Skeletal muscle satellite cell (primary cell): ENCODE results near the gene CD63.

Experiments used
- H3K27me3 ChIP-seq: 2 replicates; pipeline ENCODE4 v1.7.0; 2013; ENCODE audit warnings: low read length; ENCODE audit not compliant: control insufficient read depth, insufficient read depth
- H3K36me3 ChIP-seq: 2 replicates; pipeline ENCODE4 v1.7.0; 2013; ENCODE audit warnings: mild to moderate bottlenecking, control low read depth, low read length; ENCODE audit not compliant: insufficient read depth
- H3K4me1 ChIP-seq: 2 replicates; pipeline ENCODE4 v1.7.0; 2013; ENCODE audit warnings: low read length; ENCODE audit not compliant: control insufficient read depth, insufficient read depth
- H3K4me2 ChIP-seq: 2 replicates; pipeline ENCODE4 v1.7.0; 2013; ENCODE audit warnings: mild to moderate bottlenecking, low read length
- H3K4me3 ChIP-seq: 2 replicates; pipeline ENCODE4 v1.7.0; 2013; ENCODE audit warnings: low read length
- H3K9ac ChIP-seq: 2 replicates; pipeline ENCODE4 v1.7.0; 2013; ENCODE audit warnings: mild to moderate bottlenecking, low read depth, low read length, moderate library complexity
- H3K9me3 ChIP-seq: replicated peaks from 2 replicates; pipeline ENCODE4 v1.7.0; 2013; ENCODE audit warnings: mild to moderate bottlenecking, control low read depth, low read length

CD63 gene

DNA sequence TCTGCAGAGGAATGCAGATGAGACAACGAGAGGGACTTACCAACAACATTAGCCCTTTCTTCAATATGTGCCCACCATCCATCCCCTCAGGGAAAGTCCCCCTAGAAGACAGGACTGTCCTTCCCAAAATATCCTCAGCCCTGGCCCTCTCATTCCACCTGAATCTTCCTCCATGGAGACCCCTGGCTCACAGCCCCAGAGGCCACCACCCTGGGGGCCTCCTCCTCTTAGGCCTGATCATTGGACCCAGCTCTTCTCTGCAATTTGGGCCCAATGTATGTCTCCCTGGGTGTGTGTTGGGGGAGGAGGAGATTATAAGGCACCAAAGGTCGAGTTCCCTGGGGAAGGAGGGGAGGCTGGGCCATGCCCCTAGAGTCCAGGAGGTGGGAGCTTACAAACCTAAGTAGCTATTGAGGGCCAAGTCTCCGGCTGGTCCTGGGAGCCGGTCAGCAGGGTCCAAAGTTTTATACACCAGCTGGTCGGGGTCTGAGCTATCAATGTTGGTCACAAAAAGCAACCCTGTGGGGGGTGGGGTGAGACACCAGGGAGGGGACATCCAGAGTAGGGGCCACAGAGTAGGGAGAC, 29.2 kb downstream of the CD63 start:
- H3K4me1 ChIP-seq, result peaks cover 31% of the 10 kb centered on the region
- H3K9me3 ChIP-seq, result no peaks in the 10 kb centered on the region
- H3K4me3 ChIP-seq, result no peak overlapping the region

DNA sequence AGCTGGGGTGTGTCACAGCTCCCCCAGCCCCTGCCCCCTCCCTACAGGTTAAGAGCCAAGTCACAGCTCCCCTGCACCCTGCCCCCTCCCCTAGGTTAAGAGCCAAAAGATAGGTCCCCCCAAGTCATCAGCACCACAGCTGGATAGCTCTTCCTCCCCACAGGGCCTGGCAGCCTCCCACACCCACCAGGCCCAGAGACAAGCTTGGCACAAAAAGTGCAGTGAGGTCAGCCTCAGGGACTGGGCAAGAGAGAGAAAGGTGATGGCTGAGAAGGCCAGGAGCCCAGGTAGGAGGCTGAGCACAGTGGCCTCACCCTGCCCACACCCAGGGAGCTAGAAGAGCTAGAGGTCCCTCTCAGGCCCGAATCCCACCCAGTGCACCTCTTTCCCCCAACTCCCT, 29.8 kb downstream of the CD63 start:
- H3K4me2 ChIP-seq, result no peak overlapping the region
- peaks cover 25% of the 10 kb centered on the region for H3K4me1 ChIP-seq
- no peak overlapping the region for H3K9ac ChIP-seq
- no peaks in the 10 kb centered on the region for H3K27me3 ChIP-seq
- H3K4me3 ChIP-seq, result no peak overlapping the region
- no peaks in the 10 kb centered on the region for H3K9me3 ChIP-seq
- H3K36me3 ChIP-seq, result peaks cover 14% of the 10 kb centered on the region

More for the DNA sequence above, 29.2 kb downstream of the CD63 start:
- H3K27me3 ChIP-seq, result no peaks in the 10 kb centered on the region
- no peak overlapping the region for H3K4me2 ChIP-seq
- H3K36me3 ChIP-seq, result peaks cover 11% of the 10 kb centered on the region
- no peak overlapping the region for H3K9ac ChIP-seq

DNA sequence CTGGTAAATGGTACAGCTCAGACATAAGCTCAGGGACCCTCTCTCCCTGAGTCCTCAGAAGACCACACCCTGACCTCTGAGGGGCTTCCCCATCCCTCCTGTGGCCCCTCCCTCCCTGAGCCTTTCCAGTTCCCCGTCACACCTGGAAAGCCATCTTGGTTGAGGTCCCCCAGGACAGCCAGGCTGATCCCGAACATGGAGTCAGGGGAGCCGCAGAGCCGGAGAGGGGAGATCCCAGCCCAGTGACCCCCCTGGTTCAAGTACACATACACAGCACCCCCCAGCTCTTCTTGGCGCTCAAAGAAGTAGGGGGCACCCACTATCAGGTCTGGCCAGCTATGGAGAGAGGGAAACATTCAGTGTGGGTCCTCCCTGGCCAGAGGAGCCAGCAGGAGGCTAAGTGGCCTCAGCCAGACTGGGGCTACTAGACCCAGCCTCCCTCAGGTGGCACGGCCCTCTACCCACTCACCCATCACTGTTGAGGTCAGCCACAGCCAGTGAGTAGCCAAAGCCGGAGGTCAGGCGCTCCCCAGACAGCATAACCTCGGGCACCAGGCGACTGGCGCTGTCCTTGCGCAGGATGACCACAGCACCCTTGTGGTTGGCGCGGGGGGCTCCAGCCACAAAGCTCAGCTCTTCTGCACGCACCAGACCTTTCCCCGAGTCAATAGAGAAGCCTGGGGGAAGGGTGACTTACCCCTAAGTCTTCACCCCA, 30.4 kb downstream of the CD63 start:
- peaks cover 14% of the 10 kb centered on the region for H3K36me3 ChIP-seq

DNA sequence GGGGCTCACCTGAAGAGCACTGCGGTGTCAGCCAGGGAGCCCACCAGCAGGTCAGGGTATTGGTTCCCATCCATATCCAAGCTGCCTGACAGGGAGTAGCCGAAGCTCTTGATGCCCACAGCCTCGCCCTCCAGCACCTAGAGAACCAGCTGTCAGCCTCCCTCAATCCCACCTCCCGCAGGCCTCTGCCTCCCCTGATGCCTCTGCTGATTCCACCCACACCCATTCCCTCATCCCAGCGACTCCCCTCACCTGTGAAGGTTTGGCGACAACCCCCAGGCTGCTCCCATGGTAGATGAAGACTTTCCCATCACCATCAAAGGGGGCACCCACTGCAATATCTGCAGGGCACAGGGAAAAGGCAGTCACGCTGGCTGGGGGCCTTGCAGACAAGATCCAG, 31.1 kb downstream of the CD63 start:
- no peak overlapping the region for H3K4me2 ChIP-seq
- H3K9me3 ChIP-seq, result no peaks in the 10 kb centered on the region
- no peak overlapping the region for H3K9ac ChIP-seq
- peaks cover 14% of the 10 kb centered on the region for H3K36me3 ChIP-seq
- H3K4me1 ChIP-seq, result peaks cover 12% of the 10 kb centered on the region
- no peaks in the 10 kb centered on the region for H3K27me3 ChIP-seq
- no peak overlapping the region for H3K4me3 ChIP-seq

More for the DNA sequence above, 30.4 kb downstream of the CD63 start:
- Histone ChIP-seq H3K9ac (no peak overlapping the region), H3K27me3 (no peaks in the 10 kb centered on the region), H3K4me1 (peaks cover 19% of the 10 kb centered on the region), H3K4me2 (no peak overlapping the region), H3K4me3 (no peak overlapping the region), H3K9me3 (no peaks in the 10 kb centered on the region)

DNA sequence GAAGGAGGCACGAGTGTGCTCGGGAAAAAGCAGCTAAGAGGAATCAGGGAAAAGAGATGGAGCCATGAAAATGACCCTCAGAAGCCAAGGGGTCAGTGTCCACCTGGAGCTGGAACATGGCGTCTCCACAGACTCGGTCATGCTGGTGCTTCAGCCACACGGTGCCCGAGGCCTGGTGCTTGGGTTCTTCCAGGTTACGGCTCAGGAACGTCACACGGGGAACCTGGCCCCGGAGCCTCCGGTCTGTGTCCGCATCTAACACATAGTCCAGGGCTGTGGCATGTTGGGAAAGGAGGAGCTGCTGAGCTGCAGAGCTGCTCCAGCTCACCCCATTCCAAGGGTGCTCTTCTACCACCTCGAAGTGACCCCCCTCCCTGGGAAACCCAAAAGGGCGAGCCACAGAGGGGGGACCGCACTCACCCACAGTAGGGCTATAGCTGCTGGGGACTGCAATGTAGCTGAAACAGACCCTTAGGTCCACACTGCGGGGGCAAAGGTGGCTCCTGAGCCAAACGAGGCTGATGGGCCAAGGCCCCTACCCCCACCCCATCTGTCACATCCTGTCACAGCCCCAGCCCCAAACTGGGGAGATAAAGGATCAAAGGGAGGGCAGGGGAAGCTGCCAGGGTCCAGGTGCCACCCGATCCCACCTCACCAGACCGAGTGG, 31.9 kb downstream of the CD63 start:
- Histone ChIP-seq H3K4me3 (no peak overlapping the region), H3K9me3 (no peaks in the 10 kb centered on the region), H3K9ac (no peak overlapping the region), H3K36me3 (peaks cover 14% of the 10 kb centered on the region), H3K4me1 (peaks cover 12% of the 10 kb centered on the region), H3K4me2 (no peak overlapping the region), H3K27me3 (no peaks in the 10 kb centered on the region)

DNA sequence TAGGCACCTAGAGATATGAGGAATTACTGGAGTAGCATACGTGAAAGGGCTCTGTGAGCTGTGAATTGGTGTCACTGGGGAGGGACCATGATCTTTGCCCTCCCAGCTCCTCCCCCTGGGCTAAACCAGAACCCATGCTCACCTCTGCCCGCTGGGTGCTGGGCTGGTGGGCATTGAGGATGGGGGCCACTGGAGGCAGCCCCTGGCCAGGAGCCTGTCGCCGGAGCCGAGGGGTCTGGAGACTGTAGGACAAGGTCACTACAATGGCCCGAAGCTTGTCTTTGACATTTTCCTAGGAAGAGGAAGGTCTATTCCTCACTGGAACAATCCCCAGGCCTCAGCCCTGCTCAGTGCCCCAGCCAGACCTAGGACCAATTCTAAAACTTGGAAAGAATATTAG, 32.7 kb downstream of the CD63 start:
- peaks cover 10% of the 10 kb centered on the region for H3K4me1 ChIP-seq
- H3K27me3 ChIP-seq, result no peaks in the 10 kb centered on the region
- no peak overlapping the region for H3K4me2 ChIP-seq
- peaks cover 14% of the 10 kb centered on the region for H3K36me3 ChIP-seq
- no peak overlapping the region for H3K9ac ChIP-seq
- no peak overlapping the region for H3K4me3 ChIP-seq
- no peaks in the 10 kb centered on the region for H3K9me3 ChIP-seq

DNA sequence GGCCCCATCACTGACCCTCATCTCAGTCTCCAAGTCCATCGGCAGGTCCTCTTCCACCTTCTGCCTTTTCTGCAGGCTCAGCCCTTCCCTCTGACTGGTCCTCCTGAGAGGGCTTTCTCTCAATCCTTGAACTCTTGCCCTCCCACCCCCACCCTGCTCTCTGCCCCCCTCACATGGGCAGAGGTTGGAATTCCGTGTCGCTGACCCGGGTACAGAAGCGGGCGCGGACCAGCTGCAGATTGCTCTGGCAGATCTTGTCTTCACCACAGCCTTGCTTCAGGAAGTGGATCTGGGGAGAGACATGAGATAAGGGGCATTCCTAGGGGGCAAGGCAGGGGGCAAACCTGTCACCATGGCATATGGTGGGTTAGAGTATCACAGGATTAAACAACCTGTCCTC, 33.5 kb downstream of the CD63 start:
- H3K36me3 ChIP-seq, result peaks cover 14% of the 10 kb centered on the region
- no peak overlapping the region for H3K4me3 ChIP-seq
- H3K9me3 ChIP-seq, result no peaks in the 10 kb centered on the region
- peaks cover 2% of the 10 kb centered on the region for H3K4me1 ChIP-seq
- no peak overlapping the region for H3K4me2 ChIP-seq
- H3K27me3 ChIP-seq, result no peaks in the 10 kb centered on the region
- no peak overlapping the region for H3K9ac ChIP-seq

DNA sequence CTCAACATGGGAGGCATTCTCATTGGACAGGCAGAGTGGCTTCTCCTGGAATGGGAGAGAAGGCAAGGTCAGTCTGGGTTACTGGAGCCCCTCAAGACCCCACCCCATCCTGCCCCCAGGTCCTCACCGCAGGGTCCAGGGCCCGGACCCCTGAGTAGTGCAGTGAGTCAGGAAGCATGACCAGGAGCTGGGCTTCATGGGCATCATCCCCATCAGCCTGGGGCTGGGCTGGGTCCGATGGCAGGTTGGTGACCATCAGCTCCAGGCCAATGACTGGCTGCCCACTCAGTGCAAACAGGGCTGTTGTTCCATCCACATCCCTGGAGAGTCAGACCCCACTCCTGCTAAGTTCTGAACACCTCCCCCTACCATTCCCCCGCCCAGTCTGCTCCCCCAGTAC, 34.2 kb downstream of the CD63 start:
- no peak overlapping the region for H3K9ac ChIP-seq
- H3K36me3 ChIP-seq, result peaks cover 14% of the 10 kb centered on the region
- no peaks in the 10 kb centered on the region for H3K4me1 ChIP-seq
- H3K9me3 ChIP-seq, result no peaks in the 10 kb centered on the region
- no peaks in the 10 kb centered on the region for H3K27me3 ChIP-seq
- H3K4me3 ChIP-seq, result no peak overlapping the region
- H3K4me2 ChIP-seq, result no peak overlapping the region

DNA sequence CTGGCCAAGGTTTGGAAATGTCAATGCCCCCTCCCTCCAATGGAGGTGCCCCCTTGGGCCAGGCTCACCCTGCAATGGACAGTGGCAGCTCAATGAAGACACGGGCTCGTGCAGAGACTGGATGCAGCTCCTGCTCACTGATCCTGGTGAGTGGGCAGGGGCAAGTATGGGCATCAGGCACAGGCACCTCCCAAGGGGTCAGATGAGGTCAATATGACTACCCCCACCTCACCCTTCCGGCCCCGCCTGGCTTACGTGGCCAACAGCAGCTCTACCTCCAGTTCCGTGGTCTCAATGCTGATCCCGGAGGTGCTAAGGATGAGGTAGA, 34.7 kb downstream of the CD63 start:
- Histone ChIP-seq H3K9me3 (no peaks in the 10 kb centered on the region), H3K4me3 (no peak overlapping the region), H3K36me3 (peaks cover 15% of the 10 kb centered on the region), H3K9ac (no peak overlapping the region), H3K4me2 (no peak overlapping the region), H3K27me3 (no peaks in the 10 kb centered on the region), H3K4me1 (no peaks in the 10 kb centered on the region)

DNA sequence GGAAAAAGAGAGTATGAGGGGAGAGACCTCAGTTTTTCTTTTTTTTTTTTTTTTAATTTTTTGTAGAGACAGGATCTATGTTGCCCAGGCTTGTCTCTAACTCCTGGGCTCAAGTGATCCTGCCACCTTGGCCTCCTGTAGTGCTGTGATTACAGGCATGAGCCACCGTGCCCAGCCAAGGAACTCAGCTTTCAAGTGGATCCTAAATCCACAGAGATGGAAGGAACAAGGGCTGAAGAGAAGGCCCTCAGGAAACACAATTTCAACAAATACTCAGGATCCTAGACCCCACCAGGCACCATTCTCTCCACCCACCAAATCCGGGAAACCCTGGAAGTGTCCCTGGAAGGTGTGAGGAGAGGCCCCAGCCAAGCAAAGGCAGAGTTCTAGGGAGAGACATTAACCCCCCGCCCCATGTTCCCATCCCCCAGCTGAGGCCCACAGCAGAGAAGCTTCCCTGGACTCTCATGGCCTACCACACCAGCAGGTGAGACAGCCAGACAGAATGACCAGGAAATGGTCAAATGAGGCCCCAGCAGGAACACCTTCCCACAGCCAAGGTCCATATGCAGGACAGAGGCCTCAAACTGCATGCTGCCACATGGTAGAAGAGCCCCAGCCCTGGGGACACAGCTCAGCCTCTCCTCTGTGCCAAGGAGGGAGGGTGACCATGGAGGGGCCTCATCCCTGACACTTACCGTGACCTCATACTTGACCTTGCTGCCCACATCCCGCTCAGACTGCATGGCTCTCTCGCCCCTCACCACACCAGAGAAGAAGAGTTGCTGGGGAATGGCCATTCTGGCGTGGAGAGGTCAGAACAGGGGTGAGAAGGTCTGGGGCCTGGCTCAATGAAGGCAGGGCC, 35.3 kb downstream of the CD63 start:
- no peaks in the 10 kb centered on the region for H3K9me3 ChIP-seq
- H3K4me1 ChIP-seq, result no peaks in the 10 kb centered on the region
- H3K9ac ChIP-seq, result no peak overlapping the region
- H3K4me2 ChIP-seq, result no peak overlapping the region
- H3K36me3 ChIP-seq, result peaks cover 18% of the 10 kb centered on the region
- H3K27me3 ChIP-seq, result no peaks in the 10 kb centered on the region
- H3K4me3 ChIP-seq, result no peak overlapping the region

DNA sequence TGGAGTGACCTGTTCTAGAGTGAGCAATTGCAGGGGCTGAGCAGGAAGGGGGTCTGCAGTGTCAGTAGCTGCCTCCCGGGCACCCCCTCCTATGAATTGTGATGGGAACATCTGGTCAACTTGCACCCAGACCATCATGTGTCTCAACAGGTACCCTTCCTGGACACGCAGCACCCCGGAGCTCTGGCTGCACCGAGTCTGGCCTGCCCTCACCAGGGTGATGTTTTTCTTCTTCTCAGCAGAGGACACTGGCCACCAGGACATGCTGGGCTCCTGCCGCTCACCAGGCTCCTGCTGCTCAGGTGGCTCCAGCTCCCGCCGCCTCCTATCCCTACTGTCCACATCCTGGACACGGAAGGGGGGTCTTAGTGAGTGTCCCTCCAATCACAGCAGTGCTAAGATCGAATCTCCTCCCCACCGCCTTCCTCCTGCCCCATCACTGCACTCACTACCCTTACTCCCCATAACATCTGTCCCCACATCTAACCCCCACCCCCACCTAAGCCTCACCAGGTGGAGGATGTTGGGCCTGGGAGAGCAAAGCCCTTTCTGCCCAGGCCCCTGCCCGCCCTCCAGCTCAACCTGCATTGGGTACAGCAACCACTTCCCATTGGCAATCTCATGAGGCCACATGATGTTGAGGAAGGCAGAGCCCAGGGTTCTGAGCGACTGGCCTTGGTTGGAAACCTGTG, 36.0 kb downstream of the CD63 start:
- no peaks in the 10 kb centered on the region for H3K9me3 ChIP-seq
- H3K4me2 ChIP-seq, result no peak overlapping the region
- no peak overlapping the region for H3K4me3 ChIP-seq
- peaks cover 23% of the 10 kb centered on the region for H3K36me3 ChIP-seq
- H3K4me1 ChIP-seq, result no peaks in the 10 kb centered on the region
- no peak overlapping the region for H3K9ac ChIP-seq
- H3K27me3 ChIP-seq, result no peaks in the 10 kb centered on the region
